WERI-Rb-1 (cell line): ENCODE results near the gene RASGRP4.

Experiments used
- DNase-seq: peaks from one replicate; pipeline ENCODE4 v3.0.0-alpha.2; 2020
- H3K27ac ChIP-seq: fragments of 250-450 bp; sonication (Bioruptor Pico); 2 replicates; pipeline ENCODE4 v1.5.1; 2020; ENCODE audit warnings: mild to moderate bottlenecking, moderate library complexity
- H3K27me3 ChIP-seq: fragments of 250-450 bp; sonication (Bioruptor Pico); 2 replicates; pipeline ENCODE4 v1.5.1; 2021; ENCODE audit warnings: mild to moderate bottlenecking, low read depth, moderate library complexity; ENCODE audit not compliant: insufficient read depth, severe bottlenecking
- H3K36me3 ChIP-seq: fragments of 250-450 bp; sonication (Bioruptor Pico); 2 replicates; pipeline ENCODE4 v1.5.1; 2020; ENCODE audit warnings: mild to moderate bottlenecking, moderate library complexity
- H3K4me3 ChIP-seq: 2 replicates; pipeline ENCODE4 v1.5.1; 2011; ENCODE audit warnings: low read depth, mild to moderate bottlenecking, control low read depth, low read length
- H3K9me3 ChIP-seq: fragments of 250-450 bp; sonication (Bioruptor Pico); 2 replicates; pipeline ENCODE4 v1.5.1; 2021; ENCODE audit warnings: mild to moderate bottlenecking, moderate library complexity; ENCODE audit not compliant: severe bottlenecking
- CTCF ChIP-seq: IDR thresholded peaks from 2 replicates; pipeline ENCODE4 v1.5.1; 2011; ENCODE audit warnings: low read depth, mild to moderate bottlenecking, control low read depth, inconsistent platforms, low read length

The RASGRP4 gene

GRCh38 chr19:38467541-38468525 is 41.8 kb upstream of the RASGRP4 start:
- no peak for TF ChIP-seq CTCF
- Histone ChIP-seq H3K27me3 (no peaks in the 10 kb centered on the region), H3K9me3 (peaks cover 3% of the 10 kb centered on the region), H3K4me3 (no peak overlapping the region), H3K27ac (no peak overlapping the region), H3K36me3 (no peaks in the 10 kb centered on the region)
- no peak for DNase-seq

- peaks cover 3% of the 10 kb centered on the region for H3K9me3 ChIP-seq
- no peaks in the 10 kb centered on the region for H3K36me3 ChIP-seq
- H3K4me3 ChIP-seq: no peak overlapping the region
- no peak for TF ChIP-seq CTCF
- H3K27ac ChIP-seq: no peak overlapping the region
- no peaks in the 10 kb centered on the region for H3K27me3 ChIP-seq
- DNase-seq: no peak
Measured at GRCh38 chr19:38466050-38466449, 40.0 kb upstream of the RASGRP4 start.

GRCh38 chr19:38464421-38465082 is 38.5 kb upstream of the RASGRP4 start:
- H3K27ac ChIP-seq: no peak overlapping the region
- H3K36me3 ChIP-seq: no peaks in the 10 kb centered on the region
- TF ChIP-seq CTCF: no peak
- H3K9me3 ChIP-seq: peaks cover 3% of the 10 kb centered on the region
- DNase-seq: no peak
- H3K27me3 ChIP-seq: no peaks in the 10 kb centered on the region
- H3K4me3 ChIP-seq: no peak overlapping the region

- Histone ChIP-seq H3K27me3 (no peaks in the 10 kb centered on the region), H3K27ac (no peak overlapping the region), H3K9me3 (peaks cover 3% of the 10 kb centered on the region), H3K36me3 (no peaks in the 10 kb centered on the region), H3K4me3 (no peak overlapping the region)
- DNase-seq: no peak
- no peak for TF ChIP-seq CTCF
Measured at GRCh38 chr19:38463365-38463764, 37.3 kb upstream of the RASGRP4 start.

GRCh38 chr19:38458991-38459390 is 33.0 kb upstream of the RASGRP4 start:
- no peaks in the 10 kb centered on the region for H3K36me3 ChIP-seq
- no peaks in the 10 kb centered on the region for H3K27me3 ChIP-seq
- no peak overlapping the region for H3K27ac ChIP-seq
- no peak for TF ChIP-seq CTCF
- H3K4me3 ChIP-seq: no peak overlapping the region
- no peaks in the 10 kb centered on the region for H3K9me3 ChIP-seq
- no peak for DNase-seq
